Activated CD4-positive, alpha-beta memory T cell treated with anti-CD3 and anti-CD28 coated beads, Interleukin-2, amount 10 ng/mL, durations not matched to agents 7 days and 5 days (primary cell): ENCODE measurements around the gene PDE11A. TPM values are rescaled to one million over a fixed set of nuclear protein-coding genes. Genes with fewer than 3 reads are reported as not detected.
A peak's percentile ranks its signal among the peaks of the same experiment; 100 is the strongest.

Experiments
- CTCF ChIA-PET: fragments of 350-600 bp; sonication (Branson Sonifier 250); formaldehyde crosslinking; loops from one replicate; lab custom pipeline; 2021; ENCODE audit warnings: antibody characterized with exemption, inconsistent platforms; lab: Charles Lee
- POLR2A ChIA-PET: fragments of 350-600 bp; sonication (Branson Sonifier 250); formaldehyde crosslinking; loops from one replicate; lab custom pipeline; 2021; ENCODE audit warnings: antibody characterized with exemption; lab: Charles Lee
- DNase-seq: peaks from one replicate; pipeline ENCODE4 v3.0.0-alpha.2; 2020
- H3K27ac Mint-ChIP-seq: one replicate; pipeline ENCODE4 v1.8.0; 2021; ENCODE audit warnings: mild to moderate bottlenecking, mixed read lengths
- H3K27me3 Mint-ChIP-seq: one replicate; pipeline ENCODE4 v1.8.0; 2021; ENCODE audit warnings: mixed read lengths
- H3K36me3 Mint-ChIP-seq: one replicate; pipeline ENCODE4 v1.8.0; 2021; ENCODE audit warnings: low read depth, mixed read lengths
- H3K4me1 Mint-ChIP-seq: one replicate; pipeline ENCODE4 v1.8.0; 2021; ENCODE audit warnings: mixed read lengths
- H3K4me3 Mint-ChIP-seq: one replicate; pipeline ENCODE4 v1.8.0; 2021; ENCODE audit warnings: mild to moderate bottlenecking, mixed read lengths
- H3K9me3 Mint-ChIP-seq: one replicate; pipeline ENCODE4 v1.8.0; 2021; ENCODE audit warnings: mixed read lengths
- total RNA-seq, 2 experiments: library from RNA; stranded (reverse); gene quantifications; one replicate each; pipeline ENCODE4 v1.2.3, GENCODE V29; 2021

Gene PDE11A
- total RNA-seq, 2 experiments from 2014 or later: not detected

DNA sequence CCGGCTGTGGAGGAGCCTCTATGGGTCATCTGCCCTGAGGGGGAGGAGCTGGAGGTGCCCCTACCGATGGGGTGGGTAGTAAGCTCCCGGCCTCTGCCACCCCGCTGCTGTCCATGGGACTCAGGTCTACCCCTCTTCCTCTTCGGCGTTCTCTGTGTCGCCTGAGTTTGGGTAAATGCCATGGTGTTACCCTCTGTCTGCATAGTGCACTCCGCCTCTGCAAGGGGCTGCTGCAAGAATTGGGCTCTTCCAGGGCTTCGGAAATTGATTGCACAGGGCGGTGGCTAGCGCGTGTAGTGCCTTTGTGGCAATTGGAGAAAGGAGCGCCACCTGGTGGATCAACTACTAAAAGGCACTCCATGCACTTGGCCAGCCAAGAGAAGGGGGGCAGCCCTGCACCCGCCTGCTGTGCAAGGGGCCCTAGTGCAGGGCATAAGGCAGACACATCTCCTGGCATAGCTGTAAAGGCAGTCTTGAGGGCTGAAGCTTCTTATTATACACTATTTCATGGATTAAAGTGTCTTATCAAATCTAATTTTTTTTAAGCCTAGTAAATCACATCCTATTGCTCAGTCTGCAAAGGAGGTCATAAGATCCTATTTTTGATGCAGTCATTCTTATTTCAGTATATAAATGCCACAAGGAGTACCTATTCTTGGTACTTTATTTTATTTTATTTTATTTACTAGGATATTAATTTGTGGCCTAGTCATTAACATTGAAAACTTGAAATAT is 308.9 kb downstream of the PDE11A start:
- Mint-ChIP-seq H3K9me3 (no peaks in the 10 kb centered on the region), H3K4me3 (no peak overlapping the region), H3K4me1 (peaks cover 2% of the 10 kb centered on the region), H3K27me3 (peaks cover 23% of the 10 kb centered on the region), H3K27ac (no peak overlapping the region), H3K36me3 (no peaks in the 10 kb centered on the region)
- peak; percentile 78 for DNase-seq
- ChIA-PET CTCF (interaction anchor here (0.6 to 3.6 kb wide), 8 partner anchors 10 to 599 kb away, joined by 3 to 11 read pairs (median 6); no protein-coding TSS in a partner anchor), POLR2A (no interaction called here)

DNA sequence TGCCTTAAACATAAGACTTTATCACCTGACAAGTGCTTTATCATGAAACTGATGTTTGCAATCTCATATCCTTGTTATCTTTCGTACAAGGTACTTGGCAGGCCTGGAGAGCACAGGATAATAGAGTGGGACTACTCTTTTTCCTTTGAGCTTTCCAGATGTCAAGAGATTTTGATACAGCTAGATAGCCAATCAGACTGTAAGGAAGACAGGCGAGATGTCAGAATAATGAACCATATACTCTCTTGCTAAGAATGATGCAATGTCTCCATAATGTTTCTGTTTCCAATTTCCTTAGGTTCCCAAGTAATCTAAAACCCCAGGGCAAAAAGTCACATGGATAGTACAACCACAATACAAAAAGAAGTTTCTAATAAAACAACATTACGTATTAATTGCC is 313.1 kb downstream of the PDE11A start:
- ChIA-PET CTCF (interaction anchor here (1.9 kb wide), 1 partner anchor 142 kb away, joined by 4 read pairs; no protein-coding TSS in a partner anchor), POLR2A (no interaction called here)
- Mint-ChIP-seq H3K36me3 (no peaks in the 10 kb centered on the region), H3K27me3 (peaks cover 36% of the 10 kb centered on the region), H3K4me1 (no peaks in the 10 kb centered on the region), H3K4me3 (no peak overlapping the region), H3K27ac (no peak overlapping the region), H3K9me3 (no peaks in the 10 kb centered on the region)
- DNase-seq: no peak

DNA sequence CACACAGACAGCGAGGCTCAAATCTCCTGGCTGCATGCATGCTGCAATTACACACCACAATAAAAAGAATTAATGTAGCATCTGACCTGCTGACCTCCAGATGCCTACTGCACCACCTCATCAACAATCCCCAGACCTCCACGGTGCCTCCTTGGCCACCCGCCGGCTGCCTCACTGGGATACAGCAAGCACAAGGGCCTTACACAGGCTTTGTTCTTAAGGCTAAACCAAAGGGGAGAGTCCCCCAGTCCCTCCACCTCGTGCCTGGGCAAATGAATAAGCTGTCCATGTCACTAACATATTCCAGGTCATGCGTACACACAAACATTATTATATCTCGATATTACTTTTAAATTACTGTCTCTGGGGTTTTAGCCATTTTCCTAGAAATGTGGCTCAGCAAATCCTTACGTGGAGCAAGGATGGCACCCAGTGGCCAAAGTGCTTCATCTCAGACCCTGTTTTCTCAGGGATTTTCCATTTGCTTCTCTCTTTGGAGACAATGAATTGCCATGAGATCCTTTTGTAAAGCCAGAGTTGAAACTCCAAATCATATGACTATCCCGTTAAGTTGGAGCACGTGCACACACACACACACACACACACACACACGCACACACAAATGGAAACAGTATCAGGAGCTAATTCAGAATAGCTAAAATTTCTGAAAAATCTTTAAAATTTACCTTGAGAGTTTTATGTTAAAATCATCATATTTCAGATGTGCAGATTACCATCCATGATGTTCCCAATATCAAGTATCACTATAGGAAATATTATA is 313.8 kb downstream of the PDE11A start:
- H3K9me3 Mint-ChIP-seq: no peaks in the 10 kb centered on the region

DNA sequence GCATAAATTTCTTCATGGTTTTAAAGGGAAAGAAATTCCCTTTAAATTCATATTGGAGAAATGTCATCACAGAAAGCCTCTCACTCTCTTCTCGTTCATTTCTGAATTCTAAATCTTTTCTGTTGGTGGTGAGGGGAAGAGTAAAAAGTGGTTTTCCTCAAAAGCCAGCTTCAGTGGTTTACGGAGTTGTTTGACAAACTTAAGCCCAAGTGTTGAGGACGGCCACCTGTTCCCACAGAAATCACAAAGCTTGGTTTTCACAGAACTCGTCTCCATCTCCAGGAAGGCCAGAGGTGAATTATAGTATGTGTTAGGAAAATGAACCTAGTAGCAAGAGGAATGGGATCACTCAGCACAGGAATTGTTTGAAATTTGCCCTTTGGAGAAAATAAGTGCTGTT is 316.2 kb downstream of the PDE11A start:
- POLR2A ChIA-PET: no interaction called here
- CTCF ChIA-PET: no interaction called here

More for the DNA sequence above, 313.8 kb downstream of the PDE11A start:
- Mint-ChIP-seq H3K27ac (no peak overlapping the region), H3K36me3 (no peaks in the 10 kb centered on the region), H3K27me3 (peaks cover 40% of the 10 kb centered on the region), H3K4me3 (no peak overlapping the region), H3K4me1 (peaks cover 4% of the 10 kb centered on the region)
- CTCF ChIA-PET: interaction anchor here (1.9 kb wide), 1 partner anchor 142 kb away, joined by 4 read pairs; no protein-coding TSS in a partner anchor
- no peak for DNase-seq
- POLR2A ChIA-PET: no interaction called here

DNA sequence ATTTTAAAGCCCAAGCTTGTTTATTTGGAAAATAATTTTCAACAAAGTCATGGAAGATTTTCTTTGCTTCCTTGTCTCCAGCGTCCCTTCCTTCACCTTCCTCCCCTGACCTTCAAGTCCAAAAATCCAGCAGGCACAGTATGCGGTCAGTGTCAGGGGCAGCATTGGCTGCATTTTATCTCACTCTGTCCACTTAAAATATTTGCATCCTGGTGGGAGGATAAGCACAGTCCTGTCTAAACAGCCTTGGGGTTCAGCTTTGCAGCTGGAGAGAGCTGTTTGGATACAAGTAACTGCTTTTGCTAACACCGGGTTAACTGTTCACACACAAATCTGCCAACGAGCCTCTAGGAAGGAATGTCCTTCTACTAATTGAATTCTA is 318.1 kb downstream of the PDE11A start:
- DNase-seq: no peak
- Mint-ChIP-seq H3K9me3 (no peaks in the 10 kb centered on the region), H3K4me3 (no peak overlapping the region), H3K27me3 (peaks cover 20% of the 10 kb centered on the region), H3K36me3 (no peaks in the 10 kb centered on the region), H3K27ac (no peak overlapping the region), H3K4me1 (peaks cover 5% of the 10 kb centered on the region)
- CTCF ChIA-PET: interaction anchor here (0.9 kb wide), 1 partner anchor 9 kb away, joined by 4 read pairs; no protein-coding TSS in a partner anchor
- POLR2A ChIA-PET: no interaction called here

More for the DNA sequence above, 316.2 kb downstream of the PDE11A start:
- H3K4me3 Mint-ChIP-seq: no peak overlapping the region
- H3K27me3 Mint-ChIP-seq: peaks cover 30% of the 10 kb centered on the region
- DNase-seq: no peak
- no peaks in the 10 kb centered on the region for H3K9me3 Mint-ChIP-seq
- H3K27ac Mint-ChIP-seq: no peak overlapping the region
- peaks cover 5% of the 10 kb centered on the region for H3K4me1 Mint-ChIP-seq
- no peaks in the 10 kb centered on the region for H3K36me3 Mint-ChIP-seq

DNA sequence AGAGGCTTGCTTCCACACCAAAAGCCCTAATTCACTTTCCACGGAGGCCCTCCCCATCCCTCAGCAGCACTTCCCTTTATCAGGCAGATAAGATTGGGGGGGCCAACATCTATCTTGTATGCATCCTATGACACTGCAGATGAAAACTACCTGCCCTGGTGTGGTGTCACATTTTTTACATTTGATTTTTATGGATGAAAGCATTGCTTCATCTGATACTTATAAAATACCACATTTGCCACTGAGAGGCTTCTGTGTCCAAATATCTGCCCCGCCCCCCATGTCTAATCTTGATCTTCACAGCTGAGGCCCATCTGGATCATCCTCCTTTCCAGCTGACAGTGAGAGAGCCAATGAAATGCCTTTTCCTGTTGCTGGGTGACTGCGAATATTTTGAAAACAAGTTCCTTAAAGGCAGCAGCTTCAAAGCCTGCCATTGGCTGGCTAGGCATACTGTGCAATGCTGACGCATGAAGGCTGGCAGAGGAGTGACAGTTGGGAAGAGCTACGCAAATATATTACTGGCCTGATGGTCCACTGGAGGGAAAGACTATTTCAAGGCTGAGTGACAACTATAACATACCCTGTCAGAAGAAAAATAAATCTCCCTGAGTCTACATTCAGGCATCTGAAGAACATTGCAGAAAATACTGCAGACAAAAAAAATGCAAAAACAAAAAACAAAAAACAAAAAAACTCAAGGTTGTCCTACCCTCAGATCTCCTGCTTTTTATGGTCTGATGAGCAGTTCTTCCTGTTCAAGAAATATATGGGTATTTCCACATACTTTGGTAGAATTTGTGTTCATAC is 318.7 kb downstream of the PDE11A start:
- H3K27me3 Mint-ChIP-seq: peaks cover 21% of the 10 kb centered on the region
- no peaks in the 10 kb centered on the region for H3K36me3 Mint-ChIP-seq
- no peaks in the 10 kb centered on the region for H3K9me3 Mint-ChIP-seq
- DNase-seq: no peak
- H3K4me3 Mint-ChIP-seq: no peak overlapping the region
- ChIA-PET CTCF (interaction anchor here (0.9 kb wide), 1 partner anchor 9 kb away, joined by 4 read pairs; no protein-coding TSS in a partner anchor), POLR2A (no interaction called here)
- H3K4me1 Mint-ChIP-seq: peaks cover 5% of the 10 kb centered on the region
- H3K27ac Mint-ChIP-seq: no peak overlapping the region

DNA sequence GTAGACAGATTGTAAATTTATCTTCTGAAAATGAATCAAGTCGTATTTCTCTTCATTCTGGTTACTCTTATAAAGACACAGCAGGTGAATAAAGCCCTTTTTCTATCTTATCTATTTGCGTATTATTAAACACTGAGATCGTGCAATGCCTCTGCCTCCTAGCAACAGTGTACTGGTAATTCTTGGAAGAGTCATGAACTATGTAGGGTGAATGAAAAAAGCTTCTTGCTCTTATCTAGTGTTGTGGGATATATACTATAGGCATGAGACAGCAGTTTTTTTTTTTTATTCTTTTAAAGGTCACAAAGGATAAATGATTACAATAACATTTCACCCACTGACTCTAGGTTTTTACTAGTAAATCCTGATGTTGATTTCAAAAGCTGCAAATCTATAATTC is 324.2 kb downstream of the PDE11A start:
- Mint-ChIP-seq H3K36me3 (no peaks in the 10 kb centered on the region), H3K27ac (no peak overlapping the region), H3K27me3 (peaks cover 11% of the 10 kb centered on the region), H3K4me3 (no peak overlapping the region), H3K4me1 (no peaks in the 10 kb centered on the region), H3K9me3 (no peaks in the 10 kb centered on the region)
- no peak for DNase-seq
- ChIA-PET POLR2A (no interaction called here), CTCF (interaction anchor here (2.2 kb wide), 1 partner anchor 14 kb away, joined by 8 read pairs; no protein-coding TSS in a partner anchor)

DNA sequence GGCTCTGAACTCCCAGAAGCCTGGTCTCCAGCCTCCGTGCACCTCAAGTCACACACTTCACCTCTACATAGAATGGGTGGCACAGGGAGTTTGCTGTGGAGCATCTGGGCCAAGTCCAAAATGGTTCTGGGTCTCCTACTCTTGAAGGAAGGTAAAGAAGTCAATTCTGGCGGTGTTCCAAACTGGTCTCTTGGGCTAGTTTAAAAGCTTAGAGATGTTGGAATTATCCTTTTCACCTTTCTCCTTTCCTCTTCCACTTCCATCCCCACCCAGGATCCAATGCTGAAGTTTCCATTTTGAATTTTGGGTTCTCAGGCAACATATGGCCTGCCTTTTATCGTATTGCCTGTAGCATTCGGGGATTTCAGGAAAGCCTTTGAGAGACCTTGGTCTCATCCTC is 325.2 kb downstream of the PDE11A start:
- no peaks in the 10 kb centered on the region for H3K36me3 Mint-ChIP-seq
- no peak overlapping the region for H3K27ac Mint-ChIP-seq
- no peak for DNase-seq
- ChIA-PET CTCF (no interaction called here), POLR2A (no interaction called here)
- no peaks in the 10 kb centered on the region for H3K9me3 Mint-ChIP-seq
- no peak overlapping the region for H3K4me3 Mint-ChIP-seq
- H3K27me3 Mint-ChIP-seq: peaks cover 16% of the 10 kb centered on the region
- H3K4me1 Mint-ChIP-seq: no peaks in the 10 kb centered on the region

DNA sequence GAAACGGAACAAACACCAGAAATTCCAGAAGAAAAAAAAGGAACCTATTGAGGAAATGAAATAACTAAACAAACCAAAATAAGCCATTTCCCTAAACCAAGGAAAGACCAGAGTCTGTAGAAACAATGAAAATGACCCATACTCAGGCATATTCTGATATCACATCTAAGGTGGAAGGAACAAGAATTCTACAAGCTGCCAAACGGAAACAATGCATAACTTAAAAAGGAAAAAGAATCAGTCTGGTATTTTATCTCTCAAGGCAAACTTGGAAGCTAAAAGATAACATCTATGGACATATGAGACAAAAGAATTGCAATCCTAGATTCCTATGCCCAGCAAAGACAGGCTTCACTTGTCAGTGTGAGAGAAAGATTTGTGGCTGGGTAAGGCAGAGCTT is 326.2 kb downstream of the PDE11A start:
- ChIA-PET POLR2A (no interaction called here), CTCF (interaction anchor here (0.5 kb wide), 1 partner anchor 23 kb away, joined by 3 read pairs; no protein-coding TSS in a partner anchor)
- Mint-ChIP-seq H3K27me3 (peaks cover 19% of the 10 kb centered on the region), H3K4me3 (no peak overlapping the region), H3K36me3 (no peaks in the 10 kb centered on the region), H3K9me3 (no peaks in the 10 kb centered on the region), H3K27ac (no peak overlapping the region), H3K4me1 (no peaks in the 10 kb centered on the region)
- no peak for DNase-seq

DNA sequence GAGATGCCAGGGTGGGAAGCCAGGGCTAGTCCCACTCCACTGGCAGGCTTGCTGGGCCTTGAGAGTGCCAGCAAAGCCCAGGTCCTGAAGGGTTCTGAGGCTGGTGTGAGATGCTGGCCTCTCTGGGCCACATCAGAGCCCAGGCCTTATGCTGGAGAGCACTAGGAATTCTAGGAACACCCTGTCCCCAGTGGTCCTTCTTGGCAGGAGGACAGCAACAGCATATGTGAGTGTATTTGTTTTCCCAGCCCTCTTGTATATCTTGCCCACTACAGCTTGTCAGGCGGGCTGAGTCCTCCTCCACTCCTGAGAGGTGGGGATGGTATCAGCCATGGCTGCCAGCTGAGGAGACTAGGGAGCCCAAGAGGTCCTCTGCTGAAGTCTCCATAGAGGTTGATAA is 327.0 kb downstream of the PDE11A start:
- peaks cover 21% of the 10 kb centered on the region for H3K27me3 Mint-ChIP-seq
- no peaks in the 10 kb centered on the region for H3K36me3 Mint-ChIP-seq
- H3K4me3 Mint-ChIP-seq: no peak overlapping the region
- no peaks in the 10 kb centered on the region for H3K4me1 Mint-ChIP-seq
- H3K27ac Mint-ChIP-seq: no peak overlapping the region
- CTCF ChIA-PET: no interaction called here
- DNase-seq: no peak
- H3K9me3 Mint-ChIP-seq: no peaks in the 10 kb centered on the region
- POLR2A ChIA-PET: no interaction called here

DNA sequence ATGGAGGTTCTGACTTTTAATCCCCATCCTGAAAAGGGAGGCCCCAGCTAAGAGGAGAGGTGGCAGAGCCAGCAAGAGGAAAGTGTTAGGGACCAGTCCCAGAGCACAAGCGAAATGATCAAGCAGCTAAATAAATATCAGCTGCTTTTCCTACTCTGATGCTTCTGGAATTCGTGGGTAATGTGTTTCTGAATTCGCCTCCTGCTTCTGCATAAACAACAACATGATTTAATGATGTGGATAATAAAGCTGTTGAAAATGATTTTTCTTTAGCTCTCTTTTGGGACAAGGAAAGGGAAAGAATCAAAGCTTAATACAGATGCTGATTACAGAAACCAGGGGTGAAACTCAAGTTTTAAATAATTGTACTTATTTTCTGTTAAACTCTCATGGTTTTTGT is 329.7 kb downstream of the PDE11A start:
- ChIA-PET POLR2A (no interaction called here), CTCF (interaction anchor here (0.9 to 1.5 kb wide), 2 partner anchors 19 to 20 kb away, joined by 5 to 7 read pairs; no protein-coding TSS in a partner anchor)
- Mint-ChIP-seq H3K9me3 (no peaks in the 10 kb centered on the region), H3K4me3 (no peak overlapping the region), H3K4me1 (no peaks in the 10 kb centered on the region), H3K36me3 (no peaks in the 10 kb centered on the region), H3K27me3 (peaks cover 18% of the 10 kb centered on the region), H3K27ac (no peak overlapping the region)
- no peak for DNase-seq

DNA sequence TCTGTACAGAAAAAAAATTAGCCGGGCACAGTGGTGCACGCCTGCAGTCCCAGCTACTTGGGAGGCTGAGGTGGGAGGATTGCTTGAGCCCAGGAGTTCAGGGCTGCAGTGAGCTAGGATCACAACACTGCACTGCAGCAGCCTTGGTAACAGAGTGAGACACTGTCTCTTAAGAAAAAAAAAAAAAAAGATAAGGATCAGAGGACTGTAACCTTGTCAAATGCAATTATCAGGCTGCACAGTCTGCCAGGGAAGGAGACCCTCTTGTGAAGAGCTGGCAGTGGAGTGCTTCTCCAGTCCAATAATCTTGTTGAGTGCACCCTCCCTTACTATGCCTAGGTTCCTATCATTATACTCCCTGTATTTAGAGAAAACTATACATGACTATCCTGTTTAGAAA is 330.7 kb downstream of the PDE11A start:
- peaks cover 18% of the 10 kb centered on the region for H3K27me3 Mint-ChIP-seq
- H3K4me3 Mint-ChIP-seq: no peak overlapping the region
- H3K9me3 Mint-ChIP-seq: no peaks in the 10 kb centered on the region
- DNase-seq: no peak
- CTCF ChIA-PET: interaction anchor here (0.6 to 1.5 kb wide), 2 partner anchors 21 to 85 kb away, joined by 3 to 7 read pairs; no protein-coding TSS in a partner anchor
- no peaks in the 10 kb centered on the region for H3K4me1 Mint-ChIP-seq
- no peaks in the 10 kb centered on the region for H3K36me3 Mint-ChIP-seq
- POLR2A ChIA-PET: no interaction called here
- no peak overlapping the region for H3K27ac Mint-ChIP-seq
